Dermis microvascular lymphatic vessel endothelial cell (primary cell): ENCODE measurements around the gene BARX2. TPM values are rescaled to one million over a fixed set of nuclear protein-coding genes. Genes with fewer than 3 reads are reported as not detected.

Source experiments
- total RNA-seq: library from RNA; depleted of rRNA; stranded (reverse); fragments of >200 nt; gene quantifications from 2 replicates; pipeline ENCODE4 v1.2.1, GENCODE V29; 2014

The BARX2 gene
- total RNA-seq, 1 donor from 2014 or later: not detected

Other genes starting within 250 kb of the BARX2 start
- gene ARHGAP32, start 183.5 kb upstream of the BARX2 start, total RNA-seq: 3.0 and 7.1 TPM in 2 replicates